ENCODE data around the gene R3HDM1. TPM values are rescaled to one million over a fixed set of nuclear protein-coding genes. Genes with fewer than 3 reads are reported as not detected.

R3HDM1 gene
- total and polyA plus RNA-seq, 4 donors, result 5.4 to 27.8 (median 13.2) TPM

DNA sequence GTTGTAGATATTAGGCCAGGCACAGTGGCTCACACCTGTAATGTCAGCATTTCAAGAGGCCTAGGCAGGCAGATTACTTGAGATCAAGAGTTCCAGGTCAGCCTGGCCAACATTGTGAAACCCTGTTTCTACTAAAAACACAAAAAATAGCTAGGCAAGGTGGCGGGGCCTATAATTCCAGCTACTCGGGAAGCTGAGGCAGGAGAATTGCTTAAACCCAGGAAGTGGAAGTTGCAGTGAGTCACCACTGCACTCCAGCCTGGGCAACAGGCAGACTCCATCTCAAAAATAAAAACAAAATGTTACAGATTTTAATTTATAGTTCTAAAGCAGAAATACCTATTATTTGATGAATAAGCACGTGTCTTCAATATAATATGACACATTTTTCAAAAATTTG is 144.7 kb downstream of the R3HDM1 start:
- Histone ChIP-seq H3K4me1 (ENCODE audit: control insufficient read depth in 5 of 5, insufficient read depth in 5 of 5, low read length in 5 of 5) (no peaks in the 10 kb centered on the region), H3K27ac (ENCODE audit: low read depth in 1 of 2, low read length in 1 of 2) (no peak overlapping the region), H3K36me3 (ENCODE audit: control insufficient read depth in 4 of 4, insufficient read depth in 4 of 4, low read length in 4 of 4) (peaks cover 0 to 16% (median 12%) of the 10 kb centered on the region in 4 donors), H3K27me3 (ENCODE audit: control insufficient read depth in 3 of 3, insufficient read depth in 3 of 3, low read length in 2 of 3) (no peaks in the 10 kb centered on the region), H3K4me3 (no peak overlapping the region), H3K9ac (ENCODE audit: insufficient read depth in 1 of 2, low read length in 2 of 2) (no peak overlapping the region), H3K9me3 (ENCODE audit: control insufficient read depth in 4 of 4, insufficient read depth in 3 of 4, low read length in 3 of 4) (peaks cover 0 to 2% (median 0%) of the 10 kb centered on the region in 4 donors)
- TF ChIP-seq, protein P1, sequence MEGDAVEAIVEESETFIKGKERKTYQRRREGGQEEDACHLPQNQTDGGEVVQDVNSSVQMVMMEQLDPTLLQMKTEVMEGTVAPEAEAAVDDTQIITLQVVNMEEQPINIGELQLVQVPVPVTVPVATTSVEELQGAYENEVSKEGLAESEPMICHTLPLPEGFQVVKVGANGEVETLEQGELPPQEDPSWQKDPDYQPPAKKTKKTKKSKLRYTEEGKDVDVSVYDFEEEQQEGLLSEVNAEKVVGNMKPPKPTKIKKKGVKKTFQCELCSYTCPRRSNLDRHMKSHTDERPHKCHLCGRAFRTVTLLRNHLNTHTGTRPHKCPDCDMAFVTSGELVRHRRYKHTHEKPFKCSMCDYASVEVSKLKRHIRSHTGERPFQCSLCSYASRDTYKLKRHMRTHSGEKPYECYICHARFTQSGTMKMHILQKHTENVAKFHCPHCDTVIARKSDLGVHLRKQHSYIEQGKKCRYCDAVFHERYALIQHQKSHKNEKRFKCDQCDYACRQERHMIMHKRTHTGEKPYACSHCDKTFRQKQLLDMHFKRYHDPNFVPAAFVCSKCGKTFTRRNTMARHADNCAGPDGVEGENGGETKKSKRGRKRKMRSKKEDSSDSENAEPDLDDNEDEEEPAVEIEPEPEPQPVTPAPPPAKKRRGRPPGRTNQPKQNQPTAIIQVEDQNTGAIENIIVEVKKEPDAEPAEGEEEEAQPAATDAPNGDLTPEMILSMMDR (IDR thresholded peaks at IDR 0.05; ENCODE audit: control extremely low read depth, extremely low read depth), result no peak
- DNase-seq (no peak), ATAC-seq (ENCODE audit: insufficient read depth, low FRiP score) (no peak)
- 61 to 77% methylated on average over 3 of the region's 3 CpGs for WGBS, 2 donors

DNA sequence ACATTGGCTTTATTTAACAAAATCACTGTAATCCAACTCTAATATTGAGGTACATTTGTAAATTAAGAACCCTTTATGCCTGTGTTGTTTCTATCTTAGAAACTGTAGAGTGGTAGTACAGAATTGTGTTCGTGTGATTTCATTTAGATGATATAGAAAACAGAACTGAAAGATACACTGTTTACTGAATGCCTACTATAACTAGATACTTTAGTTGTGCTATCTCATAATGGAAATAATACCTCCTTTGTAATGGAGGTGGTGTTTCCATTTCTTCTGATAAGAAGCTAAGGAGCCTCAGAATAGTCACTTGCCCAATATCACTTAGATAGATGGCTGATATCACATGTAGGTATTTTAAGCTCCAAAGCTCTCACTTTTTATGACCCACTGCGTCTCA is 147.8 kb downstream of the R3HDM1 start:
- Histone ChIP-seq H3K36me3 (ENCODE audit: control insufficient read depth in 4 of 4, insufficient read depth in 4 of 4, low read length in 4 of 4) (peaks cover 2 to 19% (median 12%) of the 10 kb centered on the region in 4 donors), H3K4me3 (no peak overlapping the region), H3K9ac (ENCODE audit: insufficient read depth in 1 of 2, low read length in 2 of 2) (no peak overlapping the region), H3K4me1 (ENCODE audit: control insufficient read depth in 5 of 5, insufficient read depth in 5 of 5, low read length in 5 of 5) (no peaks in the 10 kb centered on the region), H3K27me3 (ENCODE audit: control insufficient read depth in 3 of 3, insufficient read depth in 3 of 3, low read length in 2 of 3) (no peaks in the 10 kb centered on the region), H3K27ac (ENCODE audit: low read depth in 1 of 2, low read length in 1 of 2) (no peak overlapping the region), H3K9me3 (ENCODE audit: control insufficient read depth in 4 of 4, insufficient read depth in 3 of 4, low read length in 3 of 4) (peaks cover 0 to 2% (median 0%) of the 10 kb centered on the region in 4 donors)
- ATAC-seq (ENCODE audit: insufficient read depth, low FRiP score), result no peak
- TF ChIP-seq, protein P1 (IDR thresholded peaks at IDR 0.05; ENCODE audit: control extremely low read depth, extremely low read depth), result no peak
- no peak for DNase-seq
- WGBS, 2 donors, result 97 to 99% methylated on average over 2 of the region's 2 CpGs

DNA sequence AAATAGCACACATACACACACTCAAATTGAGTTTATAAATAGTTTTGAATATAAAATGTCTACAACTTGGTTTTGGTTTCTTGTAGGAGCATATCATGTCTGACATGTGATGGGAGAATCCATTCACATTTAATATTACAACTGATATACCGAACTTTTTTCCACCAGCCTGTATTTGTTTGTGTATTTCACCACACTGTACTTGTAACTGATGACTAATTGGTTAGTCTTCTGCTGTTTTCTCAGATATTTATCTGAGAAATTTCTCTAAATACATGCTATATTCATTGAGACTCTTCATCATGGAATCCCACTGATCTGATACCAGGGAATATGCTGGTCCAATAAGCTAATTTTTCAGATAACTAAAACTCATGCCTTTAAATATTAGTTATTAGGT is 154.1 kb downstream of the R3HDM1 start:
- H3K36me3 ChIP-seq (ENCODE audit: control insufficient read depth in 4 of 4, insufficient read depth in 4 of 4, low read length in 4 of 4), result peaks cover under 1 to 8% (median 3%) of the 10 kb centered on the region in 4 donors
- no peak overlapping the region for H3K4me3 ChIP-seq
- no peak overlapping the region for H3K9ac ChIP-seq (ENCODE audit: insufficient read depth in 1 of 2, low read length in 2 of 2)
- H3K27me3 ChIP-seq (ENCODE audit: control insufficient read depth in 3 of 3, insufficient read depth in 3 of 3, low read length in 2 of 3), result no peaks in the 10 kb centered on the region
- DNase-seq (no peak), ATAC-seq (ENCODE audit: insufficient read depth, low FRiP score) (no peak)
- H3K27ac ChIP-seq (ENCODE audit: low read depth in 1 of 2, low read length in 1 of 2), result no peak overlapping the region
- no peaks in the 10 kb centered on the region for H3K4me1 ChIP-seq (ENCODE audit: control insufficient read depth in 5 of 5, insufficient read depth in 5 of 5, low read length in 5 of 5)
- peaks cover 0 to 2% (median 0%) of the 10 kb centered on the region in 4 donors for H3K9me3 ChIP-seq (ENCODE audit: control insufficient read depth in 4 of 4, insufficient read depth in 3 of 4, low read length in 3 of 4)
- 98 to 100% methylated on average over 1 of the region's 1 CpG for WGBS, 2 donors
- TF ChIP-seq, protein P1 (IDR thresholded peaks at IDR 0.05; ENCODE audit: control extremely low read depth, extremely low read depth), result no peak

DNA sequence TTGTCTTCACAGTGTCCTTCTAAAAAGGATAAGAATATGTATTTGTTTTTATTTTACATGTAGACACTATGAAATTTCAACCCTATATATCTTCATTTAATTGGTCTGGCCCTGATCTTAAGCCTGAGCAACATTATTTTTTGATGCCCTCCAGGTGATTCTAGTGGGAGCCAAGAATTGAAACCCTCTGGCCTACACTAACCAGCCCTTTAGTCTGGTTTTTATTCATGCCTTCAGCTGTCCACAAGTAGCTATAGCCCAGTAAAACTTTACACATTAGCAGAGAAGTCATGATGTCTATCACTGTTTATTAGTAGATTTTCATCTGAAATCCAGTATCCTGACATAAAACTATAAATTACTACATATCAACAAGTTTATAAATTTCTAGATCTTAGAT is 157.7 kb downstream of the R3HDM1 start:
- H3K27me3 ChIP-seq (ENCODE audit: control insufficient read depth in 3 of 3, insufficient read depth in 3 of 3, low read length in 2 of 3), result no peaks in the 10 kb centered on the region
- no peaks in the 10 kb centered on the region for H3K36me3 ChIP-seq (ENCODE audit: control insufficient read depth in 4 of 4, insufficient read depth in 4 of 4, low read length in 4 of 4)
- DNase-seq (no peak), ATAC-seq (ENCODE audit: insufficient read depth, low FRiP score) (no peak)
- H3K9me3 ChIP-seq (ENCODE audit: control insufficient read depth in 4 of 4, insufficient read depth in 3 of 4, low read length in 3 of 4), result no peaks in the 10 kb centered on the region
- no peak overlapping the region for H3K27ac ChIP-seq (ENCODE audit: low read depth in 1 of 2, low read length in 1 of 2)
- no peak overlapping the region for H3K9ac ChIP-seq (ENCODE audit: insufficient read depth in 1 of 2, low read length in 2 of 2)
- TF ChIP-seq, protein P1 (IDR thresholded peaks at IDR 0.05; ENCODE audit: control extremely low read depth, extremely low read depth), result no peak
- H3K4me1 ChIP-seq (ENCODE audit: control insufficient read depth in 5 of 5, insufficient read depth in 5 of 5, low read length in 5 of 5), result no peaks in the 10 kb centered on the region
- H3K4me3 ChIP-seq, result no peak overlapping the region
